Hepatocyte (in vitro differentiated cells): ENCODE data around the gene BLOC1S1. TPM values are rescaled to one million over a fixed set of nuclear protein-coding genes. Genes with fewer than 3 reads are reported as not detected.

Experiments
- DNase-seq: peaks from one replicate; pipeline ENCODE4 v3.0.0-alpha.2; 2016; ENCODE audit warnings: low spot score
- H2AFZ ChIP-seq: fragments of 200-600 bp; sonication (generic); 2 replicates; pipeline ENCODE4 v1.6.0; 2016; ENCODE audit warnings: antibody characterized with exemption, mild to moderate bottlenecking
- H3K27ac ChIP-seq: fragments of 200-600 bp; sonication (generic); 2 replicates; pipeline ENCODE4 v1.5.1; 2016; ENCODE audit warnings: mild to moderate bottlenecking
- H3K27me3 ChIP-seq: fragments of 200-600 bp; sonication (generic); 2 replicates; pipeline ENCODE4 v1.6.1; 2016
- H3K36me3 ChIP-seq: fragments of 200-600 bp; sonication (generic); replicated peaks from 2 replicates; pipeline ENCODE4 v1.5.1; 2016; ENCODE audit warnings: low read depth; ENCODE audit not compliant: insufficient read depth
- H3K4me1 ChIP-seq: fragments of 200-600 bp; sonication (generic); 2 replicates; pipeline ENCODE4 v1.5.1; 2016; ENCODE audit warnings: mild to moderate bottlenecking, moderate library complexity; ENCODE audit not compliant: insufficient read depth
- H3K4me2 ChIP-seq: fragments of 200-600 bp; sonication (generic); 2 replicates; pipeline ENCODE4 v1.6.0; 2016
- H3K4me3 ChIP-seq: fragments of 200-600 bp; sonication (generic); 2 replicates; pipeline ENCODE4 v1.5.1; 2016; ENCODE audit warnings: mild to moderate bottlenecking
- H3K79me2 ChIP-seq: fragments of 200-600 bp; sonication (generic); 2 replicates; pipeline ENCODE4 v1.6.0; 2017; ENCODE audit warnings: mild to moderate bottlenecking
- H3K9me2 ChIP-seq: fragments of 200-600 bp; sonication (generic); replicated peaks from 2 replicates; pipeline ENCODE4 v1.6.0; 2017; ENCODE audit warnings: mild to moderate bottlenecking; ENCODE audit not compliant: insufficient read depth
- H3K9me3 ChIP-seq: fragments of 200-600 bp; sonication (generic); 2 replicates; pipeline ENCODE4 v1.5.1; 2016; ENCODE audit warnings: low read depth, mild to moderate bottlenecking
- H4K20me1 ChIP-seq: fragments of 200-600 bp; sonication (generic); 2 replicates; pipeline ENCODE4 v1.6.0; 2016; ENCODE audit warnings: mild to moderate bottlenecking; ENCODE audit not compliant: insufficient read depth, poor library complexity, severe bottlenecking
- CTCF ChIP-seq: fragments of 200-600 bp; sonication (generic); IDR thresholded peaks from 2 replicates; pipeline ENCODE4 v1.5.1; 2016; ENCODE audit warnings: antibody characterized with exemption, mild to moderate bottlenecking; ENCODE audit not compliant: poor library complexity
- EZH2 ChIP-seq: fragments of 200-600 bp; sonication (generic); IDR thresholded peaks from 2 replicates; pipeline ENCODE4 v1.6.1; 2016; ENCODE audit warnings: antibody characterized with exemption, mild to moderate bottlenecking, borderline replicate concordance
- EZH2phosphoT487 ChIP-seq: fragments of 200-600 bp; sonication (generic); IDR thresholded peaks from one replicate; pipeline ENCODE4 v1.6.1; 2018; ENCODE audit warnings: antibody characterized with exemption, mild to moderate bottlenecking, low read depth, moderate library complexity; ENCODE audit not compliant: unreplicated experiment, severe bottlenecking
- WGBS: methylation state at CpG from one replicate; pipeline ENCODE4 v1.1.6; 2016; ENCODE audit warnings: low lambda C conversion rate; ENCODE audit errors: missing lambda C conversion rate; 5-methylcytosine and 5-hydroxymethylcytosine counted together
- polyA plus RNA-seq: library from polyadenylated mRNA; unstranded; fragments of >200 nt; fragmentation: Nextera tagmentation; extraction: Ambion mirVana; gene quantifications from 2 replicates; pipeline ENCODE4 v1.2.1, GENCODE V29; 2016
- total RNA-seq: library from RNA; depleted of rRNA; stranded (reverse); fragments of >200 nt; gene quantifications from 2 replicates; pipeline ENCODE4 v1.2.3, GENCODE V29; 2014

Gene BLOC1S1
- total and polyA plus RNA-seq, 2 experiments from 2014 or later, result 159 to 236 TPM

- Histone ChIP-seq H3K27ac (no peak overlapping the region), H3K9me3 (no peaks in the 10 kb centered on the region), H3K27me3 (no peaks in the 10 kb centered on the region), H3K9me2 (no peaks in the 10 kb centered on the region), H3K79me2 (no peaks in the 10 kb centered on the region), H3K4me2 (no peak overlapping the region), H3K4me3 (no peak overlapping the region), H3K4me1 (no peaks in the 10 kb centered on the region), H2AFZ (no peak overlapping the region), H4K20me1 (no peaks in the 10 kb centered on the region), H3K36me3 (no peaks in the 10 kb centered on the region)
- DNase-seq, result no peak
- 73% methylated on average over 5 of the region's 5 CpGs for WGBS
- TF ChIP-seq EZH2, result no peak
- no peak for TF ChIP-seq CTCF
- no peak for TF ChIP-seq EZH2phosphoT487
Measured at GRCh38 chr12:55699471-55700055, 16.3 kb upstream of the BLOC1S1 start.

GRCh38 chr12:55700255-55701018 is 15.4 kb upstream of the BLOC1S1 start:
- Histone ChIP-seq H2AFZ (no peak overlapping the region), H3K27ac (no peak overlapping the region), H3K27me3 (peaks cover under 1% of the 10 kb centered on the region), H3K9me2 (no peaks in the 10 kb centered on the region), H3K36me3 (no peaks in the 10 kb centered on the region), H3K9me3 (no peaks in the 10 kb centered on the region), H3K79me2 (no peaks in the 10 kb centered on the region), H3K4me1 (no peaks in the 10 kb centered on the region), H3K4me3 (no peak overlapping the region), H4K20me1 (no peaks in the 10 kb centered on the region), H3K4me2 (no peak overlapping the region)
- no peak for DNase-seq
- no peak for TF ChIP-seq EZH2phosphoT487
- WGBS, result 89% methylated on average over 17 of the region's 21 CpGs

GRCh38 chr12:55702861-55703260 is 13.0 kb upstream of the BLOC1S1 start:
- no peaks in the 10 kb centered on the region for H4K20me1 ChIP-seq
- H3K4me1 ChIP-seq, result no peaks in the 10 kb centered on the region
- H3K36me3 ChIP-seq, result no peaks in the 10 kb centered on the region
- no peak overlapping the region for H2AFZ ChIP-seq
- no peaks in the 10 kb centered on the region for H3K9me2 ChIP-seq
- H3K27me3 ChIP-seq, result peaks cover 21% of the 10 kb centered on the region
- H3K27ac ChIP-seq, result no peak overlapping the region
- no peak overlapping the region for H3K4me2 ChIP-seq
- no peaks in the 10 kb centered on the region for H3K9me3 ChIP-seq
- WGBS, result 89% methylated on average over 8 of the region's 8 CpGs
- TF ChIP-seq EZH2phosphoT487, result no peak
- no peak for TF ChIP-seq CTCF
- no peak for TF ChIP-seq EZH2
- H3K4me3 ChIP-seq, result no peak overlapping the region
- no peak for DNase-seq
- no peaks in the 10 kb centered on the region for H3K79me2 ChIP-seq

- H3K36me3 ChIP-seq, result no peaks in the 10 kb centered on the region
- no peak overlapping the region for H3K27ac ChIP-seq
- whole genome bisulfite sequencing, result 100% methylated on average over 2 of the region's 2 CpGs
- no peaks in the 10 kb centered on the region for H3K9me2 ChIP-seq
- H3K79me2 ChIP-seq, result no peaks in the 10 kb centered on the region
- no peak overlapping the region for H2AFZ ChIP-seq
- DNase-seq, result no peak
- H3K4me1 ChIP-seq, result no peaks in the 10 kb centered on the region
- no peak overlapping the region for H3K4me3 ChIP-seq
- no peaks in the 10 kb centered on the region for H4K20me1 ChIP-seq
- H3K9me3 ChIP-seq, result no peaks in the 10 kb centered on the region
- TF ChIP-seq CTCF, result no peak
- no peak for TF ChIP-seq EZH2
- TF ChIP-seq EZH2phosphoT487, result no peak
- H3K27me3 ChIP-seq, result peaks cover 24% of the 10 kb centered on the region
- no peak overlapping the region for H3K4me2 ChIP-seq
Measured at GRCh38 chr12:55703288-55703687, 12.6 kb upstream of the BLOC1S1 start.
